Spinal cord (tissue), 10 donors: Measurements from ENCODE around the gene NLRC3. TPM values are rescaled to one million over a fixed set of nuclear protein-coding genes. Genes with fewer than 3 reads are reported as not detected.

Source experiments
- DNase-seq, 6 donors: peaks; one replicate each; pipeline versions ENCODE4 v3.0.0 to v3.0.0-alpha.2; 2013 to 2015; ENCODE audit warnings: low spot score in 6 of 6, low read depth in 4 of 6
- H3K27ac ChIP-seq: one replicate; pipeline ENCODE4 v1.5.1; 2013; ENCODE audit warnings: low read depth, low read length, control low read depth
- H3K27me3 ChIP-seq: one replicate; pipeline ENCODE4 v1.6.1; 2013; ENCODE audit warnings: low read length; ENCODE audit not compliant: control insufficient read depth, insufficient read depth
- H3K36me3 ChIP-seq: one replicate; pipeline ENCODE4 v1.6.1; 2013; ENCODE audit warnings: low read length; ENCODE audit not compliant: control insufficient read depth, insufficient read depth
- H3K4me1 ChIP-seq: one replicate; pipeline ENCODE4 v1.6.1; 2013; ENCODE audit warnings: low read length; ENCODE audit not compliant: control insufficient read depth, insufficient read depth
- H3K4me3 ChIP-seq: one replicate; pipeline ENCODE4 v1.5.1; 2013; ENCODE audit warnings: low read depth, low read length, control low read depth
- H3K9me3 ChIP-seq: one replicate; pipeline ENCODE4 v1.6.1; 2013; ENCODE audit warnings: low read length; ENCODE audit not compliant: control insufficient read depth, insufficient read depth
- WGBS: methylation state at CpG from one replicate; pipeline ENCODE4 v1.1.5; 2013; ENCODE audit warnings: missing lambda C conversion rate; ENCODE audit not compliant: insufficient coverage; 5-methylcytosine and 5-hydroxymethylcytosine counted together
- long read RNA-seq, 4 donors: transcript quantifications; one replicate each; lab custom pipeline, GENCODE V29; 2026
- polyA plus RNA-seq, 2 donors: library from polyadenylated mRNA; unstranded; fragments of 120-200 nt; gene quantifications; one replicate each; pipeline ENCODE4 v1.2.1, GENCODE V29; 2013; ENCODE audit not compliant: insufficient read length in 2 of 2
- total RNA-seq, 2 donors: library from RNA; depleted of rRNA in 1 of 2; stranded (reverse); fragments of 120-200 nt in 1 of 2; fragments of >200 nt in 1 of 2; gene quantifications; one replicate each; pipeline versions ENCODE4 v1.2.3 to v1.2.4, GENCODE V29; 2013 to 2014
- donor health status: healthy.

NLRC3 gene, protein sequence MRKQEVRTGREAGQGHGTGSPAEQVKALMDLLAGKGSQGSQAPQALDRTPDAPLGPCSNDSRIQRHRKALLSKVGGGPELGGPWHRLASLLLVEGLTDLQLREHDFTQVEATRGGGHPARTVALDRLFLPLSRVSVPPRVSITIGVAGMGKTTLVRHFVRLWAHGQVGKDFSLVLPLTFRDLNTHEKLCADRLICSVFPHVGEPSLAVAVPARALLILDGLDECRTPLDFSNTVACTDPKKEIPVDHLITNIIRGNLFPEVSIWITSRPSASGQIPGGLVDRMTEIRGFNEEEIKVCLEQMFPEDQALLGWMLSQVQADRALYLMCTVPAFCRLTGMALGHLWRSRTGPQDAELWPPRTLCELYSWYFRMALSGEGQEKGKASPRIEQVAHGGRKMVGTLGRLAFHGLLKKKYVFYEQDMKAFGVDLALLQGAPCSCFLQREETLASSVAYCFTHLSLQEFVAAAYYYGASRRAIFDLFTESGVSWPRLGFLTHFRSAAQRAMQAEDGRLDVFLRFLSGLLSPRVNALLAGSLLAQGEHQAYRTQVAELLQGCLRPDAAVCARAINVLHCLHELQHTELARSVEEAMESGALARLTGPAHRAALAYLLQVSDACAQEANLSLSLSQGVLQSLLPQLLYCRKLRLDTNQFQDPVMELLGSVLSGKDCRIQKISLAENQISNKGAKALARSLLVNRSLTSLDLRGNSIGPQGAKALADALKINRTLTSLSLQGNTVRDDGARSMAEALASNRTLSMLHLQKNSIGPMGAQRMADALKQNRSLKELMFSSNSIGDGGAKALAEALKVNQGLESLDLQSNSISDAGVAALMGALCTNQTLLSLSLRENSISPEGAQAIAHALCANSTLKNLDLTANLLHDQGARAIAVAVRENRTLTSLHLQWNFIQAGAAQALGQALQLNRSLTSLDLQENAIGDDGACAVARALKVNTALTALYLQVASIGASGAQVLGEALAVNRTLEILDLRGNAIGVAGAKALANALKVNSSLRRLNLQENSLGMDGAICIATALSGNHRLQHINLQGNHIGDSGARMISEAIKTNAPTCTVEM
- under 1 TPM; 0.59 to 0.88 TPM for total RNA-seq
- polyA plus RNA-seq = 1 to 10 TPM; 2.3 to 3.3 TPM
- long read RNA-seq, donor 1 = 0 reads
- long read RNA-seq, donor 2 = 0 reads
- long read RNA-seq, donor 3 = 0 reads
- long read RNA-seq, donor 4 = 0 reads

GRCh38 chr16:3577302-3577752, at the start of gene NLRC3:
Gene NLRC3 (minus strand): TSS chr16:3577403. CDS start chr16:3565036, 12,367 bp downstream.
- no peaks in the 10 kb centered on the region for H3K27me3 ChIP-seq
- no peak within 1 kb of the TSS for H3K27ac ChIP-seq
- 48% methylated on average over 8 of the region's 18 CpGs for WGBS
- peaks cover 25% of the 10 kb centered on the region for H3K4me1 ChIP-seq
- H3K9me3 ChIP-seq = no peaks in the 10 kb centered on the region
- no peak for DNase-seq
- no peak within 1 kb of the TSS for H3K4me3 ChIP-seq
- peaks cover 36% of the 10 kb centered on the region for H3K36me3 ChIP-seq

GRCh38 chr16:3625911-3626732, 48.9 kb upstream of the NLRC3 start:
- 97% methylated on average over 3 of the region's 4 CpGs for WGBS
- H3K4me3 ChIP-seq = no peak overlapping the region
- no peaks in the 10 kb centered on the region for H3K27me3 ChIP-seq
- peak in 1 of 6 donors; percentile 3 for DNase-seq
- no peaks in the 10 kb centered on the region for H3K4me1 ChIP-seq
- no peak overlapping the region for H3K27ac ChIP-seq
- H3K9me3 ChIP-seq = no peaks in the 10 kb centered on the region
- H3K36me3 ChIP-seq = no peaks in the 10 kb centered on the region

DNA sequence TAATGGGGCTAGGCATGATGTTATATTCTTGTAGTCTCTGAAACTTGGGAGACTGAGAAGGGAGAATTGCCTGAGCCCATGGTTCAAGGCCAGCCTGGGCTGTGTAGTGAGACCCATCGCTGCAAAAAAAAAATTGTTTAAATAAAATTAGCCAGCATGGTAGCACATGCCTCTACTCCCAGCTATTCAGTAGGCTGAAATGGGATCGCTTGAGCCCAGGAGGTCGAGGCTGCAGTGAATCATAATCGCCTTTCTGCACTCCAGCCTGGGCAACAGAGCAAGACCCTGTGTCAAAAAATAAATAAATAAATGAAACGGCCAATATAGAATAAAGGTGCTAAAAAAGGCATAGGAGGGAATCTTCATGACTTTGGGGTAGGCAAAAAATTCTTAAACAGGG, 48.1 kb upstream of the NLRC3 start:
- 100% methylated on average over 3 of the region's 5 CpGs for WGBS
- H3K36me3 ChIP-seq = no peaks in the 10 kb centered on the region
- H3K27me3 ChIP-seq = no peaks in the 10 kb centered on the region
- no peaks in the 10 kb centered on the region for H3K4me1 ChIP-seq
- DNase-seq = no peak
- H3K9me3 ChIP-seq = no peaks in the 10 kb centered on the region
- no peak overlapping the region for H3K27ac ChIP-seq
- H3K4me3 ChIP-seq = no peak overlapping the region

GRCh38 chr16:3623642-3624041, 46.4 kb upstream of the NLRC3 start:
- no peak overlapping the region for H3K27ac ChIP-seq
- 80% methylated on average over 1 of the region's 3 CpGs for WGBS
- no peak overlapping the region for H3K4me3 ChIP-seq
- H3K4me1 ChIP-seq = no peaks in the 10 kb centered on the region
- no peaks in the 10 kb centered on the region for H3K9me3 ChIP-seq
- no peaks in the 10 kb centered on the region for H3K27me3 ChIP-seq
- no peaks in the 10 kb centered on the region for H3K36me3 ChIP-seq
- no peak for DNase-seq

GRCh38 chr16:3618769-3619141, 41.6 kb upstream of the NLRC3 start:
- Histone ChIP-seq H3K4me3 (no peak overlapping the region), H3K36me3 (peaks cover 4% of the 10 kb centered on the region), H3K4me1 (no peaks in the 10 kb centered on the region), H3K27me3 (no peaks in the 10 kb centered on the region), H3K27ac (no peak overlapping the region), H3K9me3 (no peaks in the 10 kb centered on the region)
- 100% methylated on average over 1 of the region's 3 CpGs for WGBS
- no peak for DNase-seq

DNA sequence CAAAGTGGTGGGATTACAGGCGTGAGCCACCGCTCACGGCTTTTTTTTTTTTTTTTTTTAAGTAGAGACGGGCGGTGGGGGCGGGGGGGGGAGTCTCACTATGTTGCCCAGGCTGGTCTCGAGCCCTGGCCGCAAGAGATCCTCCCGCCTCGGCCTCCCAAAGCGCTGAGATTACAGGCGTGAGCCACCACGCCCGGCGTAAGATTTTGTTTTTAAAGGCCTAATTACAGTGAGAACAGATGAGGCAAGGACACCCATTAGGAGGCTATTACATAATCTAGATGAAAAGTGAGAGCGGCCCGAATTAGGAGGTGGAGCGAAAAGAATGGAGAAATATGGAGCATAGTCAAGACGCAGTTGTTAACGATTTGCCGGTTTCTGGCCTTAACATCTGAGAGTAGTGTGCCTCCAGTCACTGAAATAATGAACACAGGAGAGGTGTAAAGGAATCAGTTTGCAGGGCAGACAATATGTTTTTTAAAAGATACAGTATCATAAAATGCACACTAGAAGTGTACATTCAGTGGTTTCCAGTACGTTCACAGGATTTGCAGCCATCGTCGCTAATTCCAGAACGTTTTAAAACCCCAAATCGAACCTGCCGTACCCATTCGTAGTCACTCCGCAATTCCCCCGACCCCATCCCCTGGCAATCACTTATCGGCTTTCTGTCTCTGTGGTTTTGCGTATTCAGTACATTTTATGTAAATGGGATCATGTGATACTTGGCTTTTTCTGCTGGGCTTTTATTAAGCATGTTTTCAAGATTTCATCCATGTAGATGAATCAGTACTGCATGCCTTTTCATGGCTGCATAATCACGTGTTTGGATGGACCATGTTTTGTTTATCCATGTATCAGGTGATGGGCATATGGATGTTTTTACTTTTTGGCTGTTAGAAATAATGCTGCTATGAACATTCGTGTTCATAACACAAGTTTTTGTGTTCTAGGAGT, 35.6 kb upstream of the NLRC3 start:
- WGBS = 96% methylated on average over 21 of the region's 34 CpGs
- no peak for DNase-seq
- H3K36me3 ChIP-seq = peaks cover 4% of the 10 kb centered on the region
- H3K9me3 ChIP-seq = no peaks in the 10 kb centered on the region
- H3K4me3 ChIP-seq = peak overlapping the region; percentile 97
- H3K4me1 ChIP-seq = peaks cover 9% of the 10 kb centered on the region
- no peak overlapping the region for H3K27ac ChIP-seq
- no peaks in the 10 kb centered on the region for H3K27me3 ChIP-seq

DNA sequence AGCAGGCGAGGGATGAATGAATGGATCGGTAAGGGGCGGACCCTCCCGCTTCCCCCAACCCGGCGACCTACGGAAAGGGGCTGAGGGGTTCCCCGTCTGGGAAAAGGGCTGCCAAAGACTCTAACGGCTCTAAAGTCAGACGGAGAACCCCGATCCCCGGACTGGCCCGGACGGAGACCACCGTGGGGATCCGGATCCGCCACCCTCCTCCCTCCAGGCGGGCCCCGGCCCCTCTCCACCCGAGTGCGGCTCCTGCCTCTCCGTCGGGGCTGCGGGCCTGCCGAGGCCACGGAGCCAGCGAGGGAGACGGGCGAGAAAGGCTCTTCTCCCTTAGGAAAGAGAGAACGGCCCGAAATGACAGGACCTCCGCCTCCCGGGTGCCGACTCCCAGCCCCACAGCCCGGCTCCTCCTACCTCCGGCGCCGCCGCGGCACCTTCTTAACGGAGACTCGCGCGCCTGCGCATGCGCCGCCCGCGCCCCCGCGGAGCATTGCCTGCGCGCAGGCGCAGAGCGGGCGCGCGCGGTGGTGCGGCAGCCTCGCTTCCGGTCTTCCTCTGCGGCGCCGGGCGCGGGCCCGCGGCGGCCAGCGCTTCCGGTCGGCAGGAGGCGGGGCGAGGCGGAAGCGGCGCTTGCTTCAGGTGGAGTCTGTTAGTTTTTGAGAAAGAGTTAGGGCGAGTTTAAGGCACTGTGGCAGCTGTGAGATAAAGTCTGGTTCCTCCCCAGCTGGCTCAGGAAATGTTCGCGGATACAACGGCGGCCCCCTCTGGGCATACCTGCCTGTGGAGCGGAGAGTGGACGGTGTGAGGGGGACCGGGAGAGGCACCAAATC, 34.2 kb upstream of the NLRC3 start, which contains the start of gene SLX4:
Gene SLX4 (minus strand): TSS at position 461 of the 830 bp plus-strand sequence. CDS start 2,642 bp downstream, outside the sequence.
- Histone ChIP-seq H3K4me3 (peak within 1 kb of the TSS; percentile 97), H3K4me1 (peaks cover 15% of the 10 kb centered on the region), H3K9me3 (no peaks in the 10 kb centered on the region), H3K36me3 (peaks cover 10% of the 10 kb centered on the region), H3K27ac (peak within 1 kb of the TSS; percentile 78), H3K27me3 (no peaks in the 10 kb centered on the region)
- WGBS = 0% methylated on average over 81 of the region's 86 CpGs
- peak; percentile 85 to 98 (median 90) for DNase-seq
